ENCODE results near the gene ZNF436.

The ZNF436 gene

DNA sequence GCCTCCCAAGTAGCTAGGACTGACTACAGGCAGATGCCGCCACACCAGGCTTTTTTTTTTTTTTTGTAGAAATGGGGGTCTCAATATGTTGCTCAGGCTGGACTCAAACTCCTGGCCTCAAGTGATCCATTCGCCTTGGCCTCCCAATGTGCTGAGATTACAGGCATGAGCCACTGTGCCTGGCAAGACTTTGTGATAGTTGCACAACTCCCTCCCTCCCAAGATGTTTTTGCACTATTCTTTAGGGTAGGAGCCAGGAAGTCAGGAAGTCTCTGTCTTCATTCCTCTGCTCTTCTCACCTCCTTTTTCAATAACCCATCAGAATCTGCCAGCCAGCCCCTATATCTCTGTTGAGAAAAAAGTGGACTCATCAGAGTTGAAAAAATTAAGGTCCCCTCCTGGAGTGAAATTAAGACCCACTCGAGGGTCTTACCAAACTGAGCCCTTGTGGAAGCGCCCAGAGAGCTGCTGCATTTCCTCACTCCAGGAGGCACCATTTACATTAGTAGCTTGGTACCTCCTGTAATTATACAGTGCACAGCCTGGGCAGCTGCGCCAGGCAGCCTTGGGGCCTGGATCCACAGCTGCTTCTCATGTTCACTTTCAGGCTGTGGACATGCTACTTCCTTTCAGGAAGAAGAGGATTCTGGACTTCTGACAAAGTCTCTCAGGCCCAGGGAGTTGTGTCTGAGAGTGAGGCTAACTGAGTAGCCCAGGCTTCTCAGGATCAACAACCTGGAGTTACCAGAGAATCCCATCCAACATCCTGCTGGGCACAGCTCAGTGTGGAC lies 30.9 kb upstream of the ZNF436 start:
- H3K4me1 ChIP-seq (ENCODE audit: insufficient read depth, low read length): peaks cover 13% of the 10 kb centered on the region
- no peak for ATAC-seq (ENCODE audit: insufficient read depth, low read depth)
- no peak overlapping the region for H3K4me3 ChIP-seq (ENCODE audit: low read depth in 1 of 2, low read length in 2 of 2)
- no peak overlapping the region for H2AFZ ChIP-seq (ENCODE audit: low read depth, low read length)
- H3K9me3 ChIP-seq (ENCODE audit: insufficient read depth, low read length, severe bottlenecking): no peaks in the 10 kb centered on the region
- H3K27ac ChIP-seq (ENCODE audit: low read length): no peak overlapping the region
- TF ChIP-seq, protein P1, sequence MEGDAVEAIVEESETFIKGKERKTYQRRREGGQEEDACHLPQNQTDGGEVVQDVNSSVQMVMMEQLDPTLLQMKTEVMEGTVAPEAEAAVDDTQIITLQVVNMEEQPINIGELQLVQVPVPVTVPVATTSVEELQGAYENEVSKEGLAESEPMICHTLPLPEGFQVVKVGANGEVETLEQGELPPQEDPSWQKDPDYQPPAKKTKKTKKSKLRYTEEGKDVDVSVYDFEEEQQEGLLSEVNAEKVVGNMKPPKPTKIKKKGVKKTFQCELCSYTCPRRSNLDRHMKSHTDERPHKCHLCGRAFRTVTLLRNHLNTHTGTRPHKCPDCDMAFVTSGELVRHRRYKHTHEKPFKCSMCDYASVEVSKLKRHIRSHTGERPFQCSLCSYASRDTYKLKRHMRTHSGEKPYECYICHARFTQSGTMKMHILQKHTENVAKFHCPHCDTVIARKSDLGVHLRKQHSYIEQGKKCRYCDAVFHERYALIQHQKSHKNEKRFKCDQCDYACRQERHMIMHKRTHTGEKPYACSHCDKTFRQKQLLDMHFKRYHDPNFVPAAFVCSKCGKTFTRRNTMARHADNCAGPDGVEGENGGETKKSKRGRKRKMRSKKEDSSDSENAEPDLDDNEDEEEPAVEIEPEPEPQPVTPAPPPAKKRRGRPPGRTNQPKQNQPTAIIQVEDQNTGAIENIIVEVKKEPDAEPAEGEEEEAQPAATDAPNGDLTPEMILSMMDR (IDR thresholded peaks at IDR 0.05; ENCODE audit: borderline replicate concordance, extremely low read depth, low read length, poor library complexity, severe bottlenecking): no peak
- TF ChIP-seq EZH2 (IDR thresholded peaks at IDR 0.05; ENCODE audit: borderline replicate concordance, low read depth, low read length, severe bottlenecking): no peak
- no peaks in the 10 kb centered on the region for H3K79me2 ChIP-seq (ENCODE audit: insufficient read depth, low read length)
- H3K9ac ChIP-seq (ENCODE audit: low read depth, low read length): no peak overlapping the region
- no peak overlapping the region for H3K4me2 ChIP-seq (ENCODE audit: insufficient read depth, low read length)
- H4K20me1 ChIP-seq (ENCODE audit: insufficient read depth, low read length): no peaks in the 10 kb centered on the region
- H3K27me3 ChIP-seq (ENCODE audit: insufficient read depth, low read length, poor library complexity): no peaks in the 10 kb centered on the region
- no peaks in the 10 kb centered on the region for H3K36me3 ChIP-seq (ENCODE audit: insufficient read depth, low read length)
- DNase-seq: no peak

- H3K79me2 ChIP-seq (ENCODE audit: insufficient read depth, low read length): no peaks in the 10 kb centered on the region
- H3K36me3 ChIP-seq (ENCODE audit: insufficient read depth, low read length): no peaks in the 10 kb centered on the region
- H3K4me3 ChIP-seq (ENCODE audit: low read depth in 1 of 2, low read length in 2 of 2): no peak overlapping the region
- peaks cover 10% of the 10 kb centered on the region for H3K4me1 ChIP-seq (ENCODE audit: insufficient read depth, low read length)
- no peaks in the 10 kb centered on the region for H3K9me3 ChIP-seq (ENCODE audit: insufficient read depth, low read length, severe bottlenecking)
- H3K27me3 ChIP-seq (ENCODE audit: insufficient read depth, low read length, poor library complexity): no peaks in the 10 kb centered on the region
- no peaks in the 10 kb centered on the region for H4K20me1 ChIP-seq (ENCODE audit: insufficient read depth, low read length)
- no peak overlapping the region for H3K27ac ChIP-seq (ENCODE audit: low read length)
- no peak overlapping the region for H3K9ac ChIP-seq (ENCODE audit: low read depth, low read length)
- no peak overlapping the region for H2AFZ ChIP-seq (ENCODE audit: low read depth, low read length)
- ATAC-seq (ENCODE audit: insufficient read depth, low read depth): no peak
- H3K4me2 ChIP-seq (ENCODE audit: insufficient read depth, low read length): no peak overlapping the region
- TF ChIP-seq EZH2 (IDR thresholded peaks at IDR 0.05; ENCODE audit: borderline replicate concordance, low read depth, low read length, severe bottlenecking): no peak
- TF ChIP-seq, protein P1 (IDR thresholded peaks at IDR 0.05; ENCODE audit: borderline replicate concordance, extremely low read depth, low read length, poor library complexity, severe bottlenecking): no peak
- DNase-seq: no peak
Measured at GRCh38 chr1:23399229-23399628, 29.6 kb upstream of the ZNF436 start.

GRCh38 chr1:23397908-23398307 lies 28.3 kb upstream of the ZNF436 start:
- Histone ChIP-seq H3K9me3 (ENCODE audit: insufficient read depth, low read length, severe bottlenecking) (no peaks in the 10 kb centered on the region), H3K4me3 (ENCODE audit: low read depth in 1 of 2, low read length in 2 of 2) (no peak overlapping the region), H3K79me2 (ENCODE audit: insufficient read depth, low read length) (no peaks in the 10 kb centered on the region), H4K20me1 (ENCODE audit: insufficient read depth, low read length) (no peaks in the 10 kb centered on the region), H3K27ac (ENCODE audit: low read length) (no peak overlapping the region), H3K27me3 (ENCODE audit: insufficient read depth, low read length, poor library complexity) (no peaks in the 10 kb centered on the region), H2AFZ (ENCODE audit: low read depth, low read length) (no peak overlapping the region), H3K36me3 (ENCODE audit: insufficient read depth, low read length) (no peaks in the 10 kb centered on the region), H3K9ac (ENCODE audit: low read depth, low read length) (no peak overlapping the region), H3K4me1 (ENCODE audit: insufficient read depth, low read length) (no peaks in the 10 kb centered on the region), H3K4me2 (ENCODE audit: insufficient read depth, low read length) (no peak overlapping the region)
- DNase-seq: no peak
- no peak for ATAC-seq (ENCODE audit: insufficient read depth, low read depth)
- TF ChIP-seq, protein P1 (IDR thresholded peaks at IDR 0.05; ENCODE audit: borderline replicate concordance, extremely low read depth, low read length, poor library complexity, severe bottlenecking): no peak
- no peak for TF ChIP-seq EZH2 (IDR thresholded peaks at IDR 0.05; ENCODE audit: borderline replicate concordance, low read depth, low read length, severe bottlenecking)
